ENCODE measurements around the gene B3GALT6.

B3GALT6 gene

DNA sequence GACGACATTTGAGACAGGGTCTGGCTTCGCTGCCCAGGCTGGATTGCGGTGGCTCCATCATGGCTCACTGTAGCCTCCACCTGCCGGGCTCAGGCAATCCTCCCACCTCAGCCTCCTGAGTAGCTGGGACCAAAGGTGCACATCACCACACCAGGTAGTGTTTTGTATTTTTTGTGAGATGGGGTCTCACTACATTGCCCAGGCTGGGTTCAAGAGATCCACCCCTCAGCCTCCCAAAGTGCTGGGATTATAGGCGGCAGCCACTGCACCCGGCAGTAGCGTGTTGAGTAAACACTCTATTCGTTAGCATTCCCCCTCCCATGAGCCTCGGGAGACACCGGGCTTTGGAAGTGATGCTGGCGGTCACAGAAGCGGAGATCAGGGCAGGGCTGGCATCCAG is 21.3 kb downstream of the B3GALT6 start:
- no peak for TF ChIP-seq EGR1 (IDR thresholded peaks at IDR 0.05)
- TF ChIP-seq TCF12 (IDR thresholded peaks at IDR 0.05; ENCODE audit: low read depth) = no peak
- TF ChIP-seq, protein P1, sequence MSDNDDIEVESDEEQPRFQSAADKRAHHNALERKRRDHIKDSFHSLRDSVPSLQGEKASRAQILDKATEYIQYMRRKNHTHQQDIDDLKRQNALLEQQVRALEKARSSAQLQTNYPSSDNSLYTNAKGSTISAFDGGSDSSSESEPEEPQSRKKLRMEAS (IDR thresholded peaks at IDR 0.05) = no peak
- TF ChIP-seq NFIC (IDR thresholded peaks at IDR 0.05) = no peak
- no peak for TF ChIP-seq RAD21 (IDR thresholded peaks at IDR 0.05; ENCODE audit: low read depth)
- TF ChIP-seq, protein P2, sequence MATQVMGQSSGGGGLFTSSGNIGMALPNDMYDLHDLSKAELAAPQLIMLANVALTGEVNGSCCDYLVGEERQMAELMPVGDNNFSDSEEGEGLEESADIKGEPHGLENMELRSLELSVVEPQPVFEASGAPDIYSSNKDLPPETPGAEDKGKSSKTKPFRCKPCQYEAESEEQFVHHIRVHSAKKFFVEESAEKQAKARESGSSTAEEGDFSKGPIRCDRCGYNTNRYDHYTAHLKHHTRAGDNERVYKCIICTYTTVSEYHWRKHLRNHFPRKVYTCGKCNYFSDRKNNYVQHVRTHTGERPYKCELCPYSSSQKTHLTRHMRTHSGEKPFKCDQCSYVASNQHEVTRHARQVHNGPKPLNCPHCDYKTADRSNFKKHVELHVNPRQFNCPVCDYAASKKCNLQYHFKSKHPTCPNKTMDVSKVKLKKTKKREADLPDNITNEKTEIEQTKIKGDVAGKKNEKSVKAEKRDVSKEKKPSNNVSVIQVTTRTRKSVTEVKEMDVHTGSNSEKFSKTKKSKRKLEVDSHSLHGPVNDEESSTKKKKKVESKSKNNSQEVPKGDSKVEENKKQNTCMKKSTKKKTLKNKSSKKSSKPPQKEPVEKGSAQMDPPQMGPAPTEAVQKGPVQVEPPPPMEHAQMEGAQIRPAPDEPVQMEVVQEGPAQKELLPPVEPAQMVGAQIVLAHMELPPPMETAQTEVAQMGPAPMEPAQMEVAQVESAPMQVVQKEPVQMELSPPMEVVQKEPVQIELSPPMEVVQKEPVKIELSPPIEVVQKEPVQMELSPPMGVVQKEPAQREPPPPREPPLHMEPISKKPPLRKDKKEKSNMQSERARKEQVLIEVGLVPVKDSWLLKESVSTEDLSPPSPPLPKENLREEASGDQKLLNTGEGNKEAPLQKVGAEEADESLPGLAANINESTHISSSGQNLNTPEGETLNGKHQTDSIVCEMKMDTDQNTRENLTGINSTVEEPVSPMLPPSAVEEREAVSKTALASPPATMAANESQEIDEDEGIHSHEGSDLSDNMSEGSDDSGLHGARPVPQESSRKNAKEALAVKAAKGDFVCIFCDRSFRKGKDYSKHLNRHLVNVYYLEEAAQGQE (IDR thresholded peaks at IDR 0.05; ENCODE audit: low read depth) = no peak
- no peak for TF ChIP-seq ZBTB7A (IDR thresholded peaks at IDR 0.05; ENCODE audit: low read depth)

DNA sequence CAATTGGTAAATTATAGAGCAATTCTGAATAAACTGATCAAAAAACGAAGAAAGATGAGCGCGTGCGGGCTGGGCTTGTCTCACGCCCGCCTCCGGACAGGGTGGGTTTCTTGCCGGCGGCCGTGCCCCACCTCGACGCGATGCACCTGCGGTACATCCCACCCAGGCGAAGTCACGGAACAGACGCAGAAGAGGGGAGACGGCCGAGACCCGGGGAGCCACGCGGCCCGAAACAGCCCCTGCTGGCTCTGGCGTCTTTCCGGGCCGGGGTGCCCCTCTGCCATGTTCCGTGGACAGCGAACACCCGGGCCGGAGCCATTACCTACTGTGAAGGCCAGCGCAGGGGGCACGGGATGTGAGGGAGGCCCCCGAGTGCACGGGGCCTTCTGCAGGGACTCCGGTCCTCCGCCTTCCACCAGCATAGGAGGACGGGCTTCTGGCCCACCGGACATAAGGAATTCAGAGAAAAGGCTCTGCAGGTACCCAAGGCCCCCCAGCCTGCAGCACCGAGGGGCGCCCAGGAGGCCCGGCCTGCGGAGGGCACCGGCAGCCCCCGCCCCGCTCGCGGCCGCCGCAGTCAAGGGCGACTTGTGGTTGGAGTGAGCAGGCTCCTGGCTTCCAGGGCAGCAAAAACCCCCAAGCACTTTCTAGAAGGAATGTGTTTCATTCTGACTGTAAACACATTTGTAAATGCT is 22.1 kb downstream of the B3GALT6 start:
- TF ChIP-seq TCF12 (IDR thresholded peaks at IDR 0.05; ENCODE audit: low read depth) (no peak), CREB1 (IDR thresholded peaks at IDR 0.05; ENCODE audit: low read depth) (no peak), TAF1 (IDR thresholded peaks at IDR 0.05; ENCODE audit: low read depth) (no peak), CEBPB (IDR thresholded peaks at IDR 0.05) (no peak), RAD21 (IDR thresholded peaks at IDR 0.05; ENCODE audit: low read depth) (no peak), EGR1 (IDR thresholded peaks at IDR 0.05) (no peak), ZBTB7A (IDR thresholded peaks at IDR 0.05; ENCODE audit: low read depth) (no peak), EP300 (IDR thresholded peaks at IDR 0.05; ENCODE audit: borderline replicate concordance) (no peak), NFIC (IDR thresholded peaks at IDR 0.05) (no peak), FOXM1 (IDR thresholded peaks at IDR 0.05; ENCODE audit: borderline replicate concordance, low read depth) (no peak), YY1 (IDR thresholded peaks at IDR 0.05; ENCODE audit: low read depth) (no peak), TEAD4 (IDR thresholded peaks at IDR 0.05) (no peak)
- TF ChIP-seq, protein P2 (IDR thresholded peaks at IDR 0.05; ENCODE audit: low read depth) = no peak
- TF ChIP-seq, protein P1 (IDR thresholded peaks at IDR 0.05) = no peak
- TF ChIP-seq, protein P3, sequence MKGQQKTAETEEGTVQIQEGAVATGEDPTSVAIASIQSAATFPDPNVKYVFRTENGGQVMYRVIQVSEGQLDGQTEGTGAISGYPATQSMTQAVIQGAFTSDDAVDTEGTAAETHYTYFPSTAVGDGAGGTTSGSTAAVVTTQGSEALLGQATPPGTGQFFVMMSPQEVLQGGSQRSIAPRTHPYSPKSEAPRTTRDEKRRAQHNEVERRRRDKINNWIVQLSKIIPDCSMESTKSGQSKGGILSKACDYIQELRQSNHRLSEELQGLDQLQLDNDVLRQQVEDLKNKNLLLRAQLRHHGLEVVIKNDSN (IDR thresholded peaks at IDR 0.05) = no peak

DNA sequence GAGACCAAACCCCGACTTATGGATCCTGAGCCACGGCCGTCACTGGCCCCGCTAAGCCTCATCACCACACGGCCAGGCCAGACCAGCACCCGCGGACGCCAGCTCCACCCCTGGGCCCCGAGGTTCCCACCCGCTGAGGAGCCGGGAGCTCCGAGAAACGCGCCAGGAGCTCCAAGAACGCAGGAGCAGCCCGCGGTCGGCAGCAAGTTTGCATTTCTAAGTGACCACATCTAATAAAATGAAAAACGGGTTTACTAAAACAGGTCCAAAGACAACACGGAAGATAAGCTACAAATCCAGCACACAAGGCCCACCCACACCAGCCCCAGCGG is 22.6 kb downstream of the B3GALT6 start:
- no peak for TF ChIP-seq TEAD4 (IDR thresholded peaks at IDR 0.05)
- TF ChIP-seq CREB1 (IDR thresholded peaks at IDR 0.05; ENCODE audit: low read depth) = no peak
- TF ChIP-seq TCF12 (IDR thresholded peaks at IDR 0.05; ENCODE audit: low read depth) = no peak

DNA sequence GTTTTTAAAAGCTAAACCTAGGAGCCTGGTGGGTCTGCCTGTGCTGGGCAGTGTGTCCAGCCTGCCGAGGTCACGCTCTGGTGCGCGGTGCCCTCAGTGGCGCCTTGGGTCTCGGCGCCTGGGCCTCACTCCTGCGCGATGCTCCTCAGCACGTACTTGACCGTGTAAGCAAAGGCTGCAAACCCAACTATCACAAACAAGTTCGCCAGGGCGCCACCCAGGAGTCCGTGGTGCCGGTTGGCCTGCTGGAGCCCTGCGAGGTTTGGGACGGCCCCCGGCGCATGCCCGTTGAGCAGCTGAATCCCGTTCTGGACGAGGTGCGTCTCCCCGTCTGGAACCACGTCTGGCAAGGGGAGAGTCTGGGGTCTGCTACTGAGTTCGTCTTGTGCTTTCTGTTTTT is 23.0 kb downstream of the B3GALT6 start:
- TF ChIP-seq EGR1 (IDR thresholded peaks at IDR 0.05) (no peak), NFIC (IDR thresholded peaks at IDR 0.05) (no peak), TCF12 (IDR thresholded peaks at IDR 0.05; ENCODE audit: low read depth) (no peak), CEBPB (IDR thresholded peaks at IDR 0.05) (no peak), EP300 (IDR thresholded peaks at IDR 0.05; ENCODE audit: borderline replicate concordance) (no peak), RAD21 (IDR thresholded peaks at IDR 0.05; ENCODE audit: low read depth) (no peak), CREB1 (IDR thresholded peaks at IDR 0.05; ENCODE audit: low read depth) (no peak)
- TF ChIP-seq, protein P3 (IDR thresholded peaks at IDR 0.05) = no peak
- TF ChIP-seq, protein P1 (IDR thresholded peaks at IDR 0.05) = no peak

DNA sequence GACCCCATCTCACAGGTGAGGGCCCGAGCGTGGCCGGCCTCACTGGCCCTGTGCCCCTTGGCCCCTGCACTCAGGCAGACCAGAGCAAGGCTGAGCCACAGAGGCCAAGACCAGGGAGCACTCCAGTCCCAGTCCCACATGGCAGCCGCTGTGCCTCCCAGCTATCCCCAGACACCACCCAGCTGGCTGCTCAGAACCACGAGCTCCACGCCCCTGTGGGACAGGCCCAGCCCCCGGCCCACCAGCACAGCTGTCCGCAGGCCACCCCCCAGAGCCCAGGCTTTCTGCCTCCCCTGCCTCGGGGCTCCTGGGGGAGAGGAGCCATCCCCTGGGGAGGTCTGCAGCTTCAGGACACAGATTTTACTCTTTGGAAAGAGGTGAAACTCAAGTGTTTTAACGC is 23.6 kb downstream of the B3GALT6 start:
- TF ChIP-seq NFIC (IDR thresholded peaks at IDR 0.05) (no peak), TCF12 (IDR thresholded peaks at IDR 0.05; ENCODE audit: low read depth) (no peak), YY1 (IDR thresholded peaks at IDR 0.05; ENCODE audit: low read depth) (no peak), RAD21 (IDR thresholded peaks at IDR 0.05; ENCODE audit: low read depth) (no peak), EP300 (IDR thresholded peaks at IDR 0.05; ENCODE audit: borderline replicate concordance) (no peak)
- TF ChIP-seq, protein P3 (IDR thresholded peaks at IDR 0.05) = no peak
